Prostate gland (tissue), 2 donors: ENCODE measurements around the gene MAF. TPM values are rescaled to one million over a fixed set of nuclear protein-coding genes. Genes with fewer than 3 reads are reported as not detected.
A peak's percentile ranks its signal among the peaks of the same experiment; 100 is the strongest.

Experiments used
- DNase-seq: peaks from one replicate; pipeline ENCODE4 v3.0.0-alpha.2; 2019; ENCODE audit warnings: low spot score
- H3K27ac ChIP-seq, 2 donors: fragments of 200-600 bp; sonication (generic); 2 replicates each; pipeline ENCODE4 v1.5.1; 2017 to 2019
- H3K27me3 ChIP-seq: fragments of 200-600 bp; sonication (generic); replicated peaks from 2 replicates; pipeline ENCODE4 v1.5.1; 2019; ENCODE audit not compliant: insufficient read depth
- H3K36me3 ChIP-seq, 2 donors: fragments of 200-600 bp; sonication (generic); 1 replicate in 1 of 2; 2 replicates in 1 of 2; pipeline versions ENCODE4 v1.5.1 to v1.8.1; 2017 to 2019
- H3K4me1 ChIP-seq: fragments of 200-600 bp; sonication (generic); replicated peaks from 2 replicates; pipeline ENCODE4 v1.5.1; 2019
- H3K4me3 ChIP-seq, 2 donors: fragments of 200-600 bp; sonication (generic); 2 replicates each; pipeline ENCODE4 v1.5.1; 2017 to 2019
- H3K9me3 ChIP-seq: fragments of 200-600 bp; sonication (generic); 2 replicates; pipeline ENCODE4 v1.5.1; 2017
- CTCF ChIP-seq, 4 experiments: fragments of 200-600 bp in 2 of 4; fragments of 450-650 bp in 2 of 4; sonication (generic) in 2 of 4; IDR thresholded peaks; 1 replicate in 3 of 4; 2 replicates in 1 of 4; pipeline ENCODE4 v1.5.1; 2016 to 2019; ENCODE audit warnings: antibody characterized with exemption in 4 of 4, mild to moderate bottlenecking in 2 of 4, moderate library complexity in 2 of 4
- POLR2A ChIP-seq: fragments of 450-650 bp; IDR thresholded peaks from one replicate; pipeline ENCODE4 v1.6.1; 2016; ENCODE audit warnings: antibody characterized with exemption, mild to moderate bottlenecking
- POLR2AphosphoS5 ChIP-seq: sonication (generic); formaldehyde crosslinking; IDR thresholded peaks from one replicate; pipeline ENCODE4 v1.6.1; 2017; ENCODE audit warnings: antibody characterized with exemption
- WGBS: methylation state at CpG from one replicate; pipeline ENCODE4 v1.1.5; 2018; 5-methylcytosine and 5-hydroxymethylcytosine counted together
- intact Hi-C: fragments of 100-400 bp; cut with DNase I; formaldehyde crosslinking; loops from one replicate; pipeline ENCODE4 v1.14.2; 2022
- total RNA-seq, 2 donors: library from RNA; depleted of rRNA; stranded (reverse); fragments of >200 nt; gene quantifications; one replicate each; pipeline ENCODE4 v1.1.0, GENCODE V29; 2016

The MAF gene
- total RNA-seq, 2 donors from 2014 or later = 91.4 to 131 TPM

- TF ChIP-seq CTCF (IDR thresholded peaks at IDR 0.05) (no peak), POLR2A (no peak), POLR2AphosphoS5 (no peak)
- WGBS = 79% methylated on average over 7 of the region's 7 CpGs
- DNase-seq = no peak
- H3K27ac ChIP-seq = no peak overlapping the region
- H3K36me3 ChIP-seq = no peaks in the 10 kb centered on the region
- H3K27me3 ChIP-seq = no peaks in the 10 kb centered on the region
- H3K4me3 ChIP-seq = no peak overlapping the region
- H3K4me1 ChIP-seq = no peaks in the 10 kb centered on the region
- no peaks in the 10 kb centered on the region for H3K9me3 ChIP-seq
- intact Hi-C loops = no loop called here
Measured at GRCh38 chr16:79618692-79619050, 18.1 kb upstream of the MAF start.

- Histone ChIP-seq H3K36me3 (no peaks in the 10 kb centered on the region), H3K27me3 (no peaks in the 10 kb centered on the region), H3K4me3 (no peak overlapping the region), H3K27ac (no peak overlapping the region), H3K9me3 (no peaks in the 10 kb centered on the region), H3K4me1 (no peaks in the 10 kb centered on the region)
- no peak for DNase-seq
- intact Hi-C loops = no loop called here
- 96% methylated on average over 5 of the region's 5 CpGs for WGBS
- no peak for TF ChIP-seq POLR2AphosphoS5
- TF ChIP-seq CTCF (IDR thresholded peaks at IDR 0.05) = no peak
- no peak for TF ChIP-seq POLR2A
Measured at GRCh38 chr16:79618041-79618691, 17.6 kb upstream of the MAF start.

GRCh38 chr16:79613009-79613408, 12.5 kb upstream of the MAF start:
- Histone ChIP-seq H3K4me1 (no peaks in the 10 kb centered on the region), H3K4me3 (no peak overlapping the region), H3K27me3 (no peaks in the 10 kb centered on the region), H3K36me3 (no peaks in the 10 kb centered on the region), H3K9me3 (no peaks in the 10 kb centered on the region), H3K27ac (peak overlapping the region in 1 of 2 donors; percentile 24)
- TF ChIP-seq POLR2AphosphoS5 (no peak), POLR2A (no peak), CTCF (IDR thresholded peaks at IDR 0.05) (no peak)
- intact Hi-C loops = no loop called here
- no peak for DNase-seq
- WGBS = 68% methylated on average over 4 of the region's 4 CpGs

GRCh38 chr16:79612207-79612606, 11.7 kb upstream of the MAF start:
- no peak overlapping the region for H3K4me3 ChIP-seq
- H3K36me3 ChIP-seq = no peaks in the 10 kb centered on the region
- peak overlapping the region in 1 of 2 donors; percentile 24 for H3K27ac ChIP-seq
- intact Hi-C loops = no loop called here
- H3K27me3 ChIP-seq = no peaks in the 10 kb centered on the region
- no peaks in the 10 kb centered on the region for H3K4me1 ChIP-seq
- 42% methylated on average over 2 of the region's 2 CpGs for WGBS
- H3K9me3 ChIP-seq = no peaks in the 10 kb centered on the region
- DNase-seq = peak; percentile 43
- peak; percentile 87 for TF ChIP-seq POLR2AphosphoS5
- no peak for TF ChIP-seq CTCF (IDR thresholded peaks at IDR 0.05)
- no peak for TF ChIP-seq POLR2A

GRCh38 chr16:79610771-79611170, 10.2 kb upstream of the MAF start:
- Histone ChIP-seq H3K9me3 (no peaks in the 10 kb centered on the region), H3K4me3 (no peak overlapping the region), H3K36me3 (no peaks in the 10 kb centered on the region), H3K4me1 (no peaks in the 10 kb centered on the region), H3K27ac (no peak overlapping the region), H3K27me3 (no peaks in the 10 kb centered on the region)
- whole genome bisulfite sequencing = 100% methylated on average over 4 of the region's 4 CpGs
- TF ChIP-seq POLR2A = no peak
- no peak for TF ChIP-seq CTCF (IDR thresholded peaks at IDR 0.05)
- no peak for TF ChIP-seq POLR2AphosphoS5
- intact Hi-C loops = no loop called here
- no peak for DNase-seq
